Measurements from ENCODE around the gene TBL1X.

- TF ChIP-seq CTCF (optimal IDR thresholded peaks at IDR 0.05 in 1 of 3, IDR thresholded peaks at IDR 0.05 in 1 of 3, conservative IDR thresholded peaks at IDR 0.05 in 1 of 3; ENCODE audit: extremely low read depth in 1 of 3, insufficient read depth in 2 of 3, low read length in 3 of 3) (no peak), EZH2 (IDR thresholded peaks at IDR 0.05; ENCODE audit: low read length) (no peak)
These were observed 149.2 kb downstream of the TBL1X start for GRCh38 chrX:9614016-9614415.

Data from keratinocyte (primary cell).